22Rv1 (cell line): ENCODE results near the gene CXCL9.

Experiments
- CTCF ChIP-seq: fragments of 450-650 bp; IDR thresholded peaks from 2 replicates; pipeline ENCODE4 v1.5.1; 2017; ENCODE audit warnings: mild to moderate bottlenecking
- ZFX ChIP-seq: fragments of 450-650 bp; IDR thresholded peaks from 2 replicates; pipeline ENCODE4 v1.6.1; 2017; ENCODE audit warnings: antibody characterized with exemption, borderline replicate concordance

- TF ChIP-seq CTCF (no peak), ZFX (no peak)
Observed at GRCh38 chr4:75963558-75963957, 43.8 kb downstream of the CXCL9 start.
